ES-I3 (cell line): ENCODE measurements around the gene OAT.

Source experiments
- H3K36me3 ChIP-seq: 2 replicates; pipeline ENCODE4 v1.6.1; 2013; ENCODE audit warnings: mild to moderate bottlenecking, low read length, control low read depth, moderate library complexity; ENCODE audit not compliant: insufficient read depth
- H3K4me1 ChIP-seq: 2 replicates; pipeline ENCODE4 v1.6.1; 2013; ENCODE audit warnings: mild to moderate bottlenecking, control low read depth, low read length; ENCODE audit not compliant: insufficient read depth
- H3K9ac ChIP-seq: 2 replicates; pipeline ENCODE4 v1.6.1; 2013; ENCODE audit warnings: low read depth, mild to moderate bottlenecking, low read length, moderate library complexity
- H3K9me3 ChIP-seq: 2 replicates; pipeline ENCODE4 v1.6.1; 2013; ENCODE audit warnings: mild to moderate bottlenecking, low read length, moderate library complexity; ENCODE audit not compliant: control insufficient read depth, insufficient read depth

OAT gene

DNA sequence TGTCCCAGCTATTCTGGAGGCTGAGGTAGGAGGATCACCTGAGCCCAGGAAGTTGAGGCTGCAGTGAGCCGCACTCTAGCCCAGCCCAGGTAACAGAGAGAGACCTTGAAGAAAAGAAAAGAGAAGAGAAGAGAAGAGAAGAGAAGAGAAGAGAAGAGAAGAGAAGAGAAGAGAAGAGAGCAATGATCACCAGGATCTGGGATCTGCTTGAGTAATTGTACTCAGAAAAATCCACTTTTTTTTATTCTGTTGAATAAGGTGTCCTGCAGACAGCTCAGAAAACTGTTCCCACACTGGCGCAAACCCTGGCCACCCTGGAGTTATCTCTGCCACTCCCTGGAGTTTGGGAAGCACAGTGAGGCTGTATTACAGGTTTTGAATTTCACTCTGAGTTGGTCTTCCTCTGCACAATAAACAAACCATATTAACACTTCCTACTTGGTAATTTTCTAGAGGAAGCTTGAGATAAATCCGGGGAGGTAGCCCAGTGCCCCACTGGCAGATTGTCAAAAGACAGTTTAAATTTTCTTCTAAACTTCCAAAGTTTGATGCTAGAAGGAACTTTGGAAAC is 9.6 kb upstream of the OAT start:
- H3K4me1 ChIP-seq: peaks cover 10% of the 10 kb centered on the region; the same call in 1 of the 2 replicates
- no peaks in the 10 kb centered on the region for H3K9me3 ChIP-seq
- no peaks in the 10 kb centered on the region for H3K36me3 ChIP-seq
- no peak overlapping the region for H3K9ac ChIP-seq

- no peaks in the 10 kb centered on the region for H3K36me3 ChIP-seq
- peaks cover 17% of the 10 kb centered on the region for H3K4me1 ChIP-seq
- no peak overlapping the region for H3K9ac ChIP-seq
- H3K9me3 ChIP-seq: no peaks in the 10 kb centered on the region
These were observed 6.7 kb upstream of the OAT start for GRCh38 chr10:124425227-124425962.

DNA sequence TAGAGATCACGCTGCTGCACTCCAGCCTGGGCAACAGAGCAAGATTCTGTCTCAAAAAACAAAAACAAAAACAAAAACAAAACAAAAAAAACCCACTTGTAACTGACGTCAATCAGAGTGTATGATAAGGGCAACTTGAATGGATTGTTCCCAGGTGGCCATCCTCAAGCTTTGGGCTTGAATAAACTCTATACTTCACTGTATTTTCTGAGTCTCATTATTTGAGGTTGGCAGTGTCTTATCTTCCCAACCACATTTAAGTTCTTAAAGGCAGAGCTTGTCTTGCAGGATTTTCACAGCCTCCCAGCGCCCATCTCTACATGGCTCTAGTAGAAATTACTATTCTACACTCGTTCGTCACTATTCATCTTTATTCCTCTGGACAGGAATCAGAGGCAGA is 5.1 kb upstream of the OAT start:
- Histone ChIP-seq H3K36me3 (no peaks in the 10 kb centered on the region), H3K4me1 (peaks cover 12% of the 10 kb centered on the region)

DNA sequence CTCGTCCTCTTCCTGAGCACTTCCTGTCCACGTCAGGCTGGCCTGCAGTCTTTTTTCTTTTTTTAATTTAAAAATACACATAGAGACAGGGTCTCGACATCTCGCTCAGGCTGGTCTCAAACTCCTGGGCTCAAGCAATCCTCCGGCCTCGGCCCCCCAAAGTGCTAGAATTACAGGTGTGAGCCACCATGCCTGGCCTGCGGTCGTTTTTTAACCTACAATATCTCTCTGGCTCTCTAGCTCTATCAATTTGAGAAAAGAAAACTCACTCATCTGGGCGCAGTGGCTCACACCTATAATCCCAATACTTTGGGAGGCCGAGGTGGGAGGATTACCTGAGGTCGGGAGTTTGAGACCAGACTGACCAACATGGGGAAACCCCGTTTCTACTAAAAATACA is 4.0 kb upstream of the OAT start:
- Histone ChIP-seq H3K4me1 (peaks cover 12% of the 10 kb centered on the region), H3K36me3 (no peaks in the 10 kb centered on the region), H3K9ac (no peak overlapping the region), H3K9me3 (no peaks in the 10 kb centered on the region)

More for the DNA sequence above, 5.1 kb upstream of the OAT start:
- no peaks in the 10 kb centered on the region for H3K9me3 ChIP-seq
- H3K9ac ChIP-seq: no peak overlapping the region

DNA sequence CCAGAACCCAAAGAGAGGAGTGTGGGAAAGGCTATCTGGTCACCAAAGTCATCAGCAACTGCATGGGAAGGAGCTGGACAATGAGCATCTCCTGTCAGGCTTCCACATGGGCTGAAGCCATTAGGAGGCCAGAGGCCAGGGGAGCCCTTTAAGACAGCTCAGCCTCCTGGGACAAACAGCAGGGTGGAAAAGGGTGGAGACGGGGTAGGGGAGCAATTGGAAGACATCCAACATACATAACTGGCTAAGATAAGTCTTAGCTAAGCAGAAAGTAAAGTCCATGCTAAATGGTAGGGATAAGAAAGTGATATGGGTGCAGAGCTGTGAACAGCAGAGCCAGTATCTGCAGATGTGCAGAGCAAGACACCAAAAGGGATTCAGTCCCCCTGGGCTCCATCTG is 1.5 kb upstream of the OAT start:
- Histone ChIP-seq H3K9ac (no peak overlapping the region), H3K4me1 (peaks cover 25% of the 10 kb centered on the region), H3K36me3 (no peaks in the 10 kb centered on the region), H3K9me3 (no peaks in the 10 kb centered on the region)

DNA sequence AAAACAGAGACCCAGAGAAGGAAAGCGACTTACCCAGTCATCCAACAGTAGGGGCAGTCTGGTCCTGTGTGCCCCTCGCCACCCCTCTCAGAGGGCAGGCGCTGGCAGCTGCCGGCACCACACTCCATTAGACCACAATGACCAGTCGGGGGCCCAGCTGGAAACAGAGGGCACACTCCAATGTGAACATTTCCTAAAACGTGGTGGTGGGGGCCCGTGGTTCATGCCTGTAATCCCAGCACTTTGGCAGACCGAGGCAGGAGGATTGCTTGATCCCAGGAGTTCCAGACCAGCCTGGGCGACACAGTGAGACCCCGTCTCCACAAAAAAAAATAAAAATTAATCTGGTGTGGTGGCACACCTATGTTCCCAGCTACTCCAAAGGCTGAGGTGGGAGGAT is 912 bp upstream of the OAT start:
- Histone ChIP-seq H3K36me3 (no peaks in the 10 kb centered on the region), H3K9ac (peak overlapping the region; percentile 86; the same call in 1 of the 2 replicates), H3K9me3 (no peaks in the 10 kb centered on the region), H3K4me1 (peaks cover 27% of the 10 kb centered on the region)

DNA sequence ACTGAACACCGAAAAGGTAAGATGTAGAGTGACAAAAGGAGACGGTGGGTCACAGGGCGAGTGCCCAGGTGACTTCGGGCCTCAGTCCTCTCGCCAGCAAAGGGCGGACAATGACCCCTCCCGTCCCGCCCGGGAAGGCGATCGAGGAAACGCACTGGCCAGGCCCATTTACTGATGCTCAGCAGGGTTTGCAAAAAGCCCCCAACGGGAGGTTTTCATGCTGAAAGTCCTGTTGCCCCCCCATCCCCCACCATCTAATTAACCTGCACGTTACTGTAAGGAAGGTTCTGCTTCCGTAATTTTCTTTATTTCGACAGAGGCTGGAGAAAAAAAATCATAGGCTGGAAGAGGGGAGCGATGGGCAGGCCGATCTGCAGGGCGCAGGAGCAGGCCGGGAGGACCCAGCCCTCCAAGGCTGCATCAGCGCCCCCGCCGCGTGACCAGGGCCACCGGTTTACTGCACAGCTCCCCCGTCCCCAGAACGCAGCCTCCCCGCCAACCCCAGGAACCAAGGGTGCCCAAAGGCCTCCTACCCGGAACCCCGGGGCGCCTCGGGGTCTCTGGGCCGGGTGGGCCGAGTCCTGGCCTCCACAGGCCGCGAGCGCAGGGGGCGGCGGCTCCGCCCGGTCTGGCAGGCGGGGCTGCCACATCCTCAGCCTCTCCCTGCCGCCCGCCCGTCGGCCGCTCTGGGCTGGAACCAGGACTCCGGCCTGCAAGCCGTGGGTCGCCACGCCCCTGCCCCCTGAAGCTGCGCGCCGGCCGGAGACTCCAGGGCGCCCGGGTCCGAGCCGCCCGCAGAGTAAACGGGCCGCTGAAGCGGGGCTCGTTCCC is 613 bp downstream of the OAT start:
- Histone ChIP-seq H3K9me3 (no peaks in the 10 kb centered on the region), H3K9ac (peak overlapping the region; percentile 86), H3K4me1 (peaks cover 25% of the 10 kb centered on the region), H3K36me3 (no peaks in the 10 kb centered on the region)

DNA sequence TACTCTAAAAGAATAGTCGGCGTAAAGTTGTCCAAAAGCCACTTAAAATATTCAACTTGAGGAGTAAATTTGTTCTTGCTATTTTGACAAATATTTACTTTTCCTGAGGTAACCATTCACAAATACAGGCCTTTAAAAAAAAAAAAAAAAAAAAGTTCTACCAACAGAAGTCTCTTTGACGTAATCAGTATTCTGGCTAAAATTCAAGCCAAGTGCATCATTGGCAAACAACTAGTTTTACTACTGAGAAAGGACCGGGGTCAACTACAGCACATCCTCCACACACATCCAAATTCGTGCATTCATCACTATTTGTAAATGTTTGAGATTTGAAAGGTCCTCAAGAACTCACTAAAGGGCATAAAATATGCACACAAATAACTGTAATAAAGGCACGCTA is 2.0 kb downstream of the OAT start:
- Histone ChIP-seq H3K36me3 (peaks cover 5% of the 10 kb centered on the region; the same call in 1 of the 2 replicates), H3K4me1 (peaks cover 18% of the 10 kb centered on the region), H3K9me3 (no peaks in the 10 kb centered on the region), H3K9ac (peak overlapping the region; percentile 3; the same call in 1 of the 2 replicates)

DNA sequence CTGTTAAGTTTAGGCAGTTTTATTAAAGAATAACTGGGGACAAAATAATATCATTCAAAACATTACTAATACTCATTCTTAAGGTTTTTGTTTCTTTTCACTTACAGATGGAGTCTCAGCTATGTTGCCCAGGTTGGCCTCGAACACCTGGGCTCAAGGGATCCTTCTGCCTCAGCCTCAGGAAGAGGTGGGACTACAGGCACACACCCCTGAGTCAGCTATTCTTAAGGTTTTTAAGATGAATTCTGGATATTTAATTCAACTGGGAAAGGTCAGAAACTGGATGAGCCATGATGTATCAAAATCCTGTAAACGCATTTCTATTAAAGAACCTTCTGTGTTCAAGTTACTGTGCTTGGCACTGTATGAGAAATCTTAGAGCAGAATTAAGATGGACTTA is 3.5 kb downstream of the OAT start:
- Histone ChIP-seq H3K4me1 (peaks cover 18% of the 10 kb centered on the region), H3K9me3 (no peaks in the 10 kb centered on the region), H3K36me3 (peaks cover 5% of the 10 kb centered on the region; the same call in 1 of the 2 replicates), H3K9ac (no peak overlapping the region)

- Histone ChIP-seq H3K9me3 (no peaks in the 10 kb centered on the region), H3K36me3 (peaks cover 5% of the 10 kb centered on the region; the same call in 1 of the 2 replicates), H3K9ac (no peak overlapping the region), H3K4me1 (peaks cover 15% of the 10 kb centered on the region)
These were observed 4.6 kb downstream of the OAT start for GRCh38 chr10:124414076-124414475.

DNA sequence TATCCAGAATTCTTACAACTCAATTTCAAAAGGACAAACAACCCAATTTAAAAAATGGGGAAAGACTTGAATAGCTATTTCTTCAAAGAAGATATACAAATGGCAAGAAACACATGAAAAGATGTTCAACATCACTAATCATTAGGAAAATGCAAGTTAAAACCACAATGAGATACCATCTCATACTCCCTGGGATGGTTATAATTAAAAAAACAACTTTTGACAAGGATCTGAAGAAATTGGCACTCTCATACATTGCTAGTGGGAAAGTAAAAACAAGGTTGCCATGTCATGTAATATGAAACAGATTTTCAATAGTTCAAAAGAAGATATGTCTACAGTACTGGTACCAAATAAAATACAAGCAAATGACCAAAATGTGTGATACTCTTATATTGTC is 9.0 kb downstream of the OAT start:
- H3K4me1 ChIP-seq: no peaks in the 10 kb centered on the region
- H3K36me3 ChIP-seq: peaks cover 19% of the 10 kb centered on the region
- no peak overlapping the region for H3K9ac ChIP-seq
- no peaks in the 10 kb centered on the region for H3K9me3 ChIP-seq

- peaks cover 23% of the 10 kb centered on the region for H3K36me3 ChIP-seq
- H3K9me3 ChIP-seq: no peaks in the 10 kb centered on the region
- H3K9ac ChIP-seq: no peak overlapping the region
- H3K4me1 ChIP-seq: 0 out of 2 replicates have a peak, but pooled peaks cover under 1% of the 10 kb centered on the region
These were observed 10.4 kb downstream of the OAT start for GRCh38 chr10:124408357-124408756.

- Histone ChIP-seq H3K36me3 (peaks cover 29% of the 10 kb centered on the region), H3K9me3 (no peaks in the 10 kb centered on the region), H3K4me1 (0 out of 2 replicates have a peak, but pooled peaks cover 4% of the 10 kb centered on the region), H3K9ac (no peak overlapping the region)
These were observed 11.3 kb downstream of the OAT start for GRCh38 chr10:124407456-124407855.

GRCh38 chr10:124403548-124403947 is 15.2 kb downstream of the OAT start:
- Histone ChIP-seq H3K9ac (no peak overlapping the region), H3K36me3 (peaks cover 33% of the 10 kb centered on the region), H3K9me3 (no peaks in the 10 kb centered on the region), H3K4me1 (0 out of 2 replicates have a peak, but pooled peaks cover 4% of the 10 kb centered on the region)
